ENCODE data around the gene IARS2.
"Not testable (repeated sequence)": the region's sequence is repeated elsewhere in the genome, so short reads cannot be mapped to it uniquely, and the experiment has no call there.

The IARS2 gene

GRCh38 chr1:220113136-220113695 is 19.3 kb downstream of the IARS2 start:
- no peak for DNase-seq

DNA sequence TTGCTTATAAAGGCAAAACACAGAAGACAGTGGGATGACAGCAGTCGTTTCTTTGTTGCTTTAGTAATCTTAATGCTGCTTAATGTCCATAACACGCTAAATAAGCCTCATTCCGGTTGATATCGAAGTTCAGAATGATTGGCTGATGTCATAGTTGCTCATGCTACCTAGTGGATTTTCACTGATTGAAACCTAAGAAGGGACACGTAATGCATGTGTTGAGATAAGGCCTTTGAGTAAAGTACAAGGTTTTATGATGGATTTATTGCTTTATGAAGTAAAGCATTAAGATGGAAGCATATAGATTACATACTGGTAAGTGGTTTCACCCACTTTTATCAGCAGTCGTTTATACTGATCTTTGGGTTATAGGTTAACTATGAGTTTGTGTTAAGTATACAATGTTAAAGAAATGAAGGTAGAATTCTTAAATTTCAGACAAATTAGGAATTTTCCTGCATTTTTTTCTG is 25.1 kb downstream of the IARS2 start:
- no peak for DNase-seq

DNA sequence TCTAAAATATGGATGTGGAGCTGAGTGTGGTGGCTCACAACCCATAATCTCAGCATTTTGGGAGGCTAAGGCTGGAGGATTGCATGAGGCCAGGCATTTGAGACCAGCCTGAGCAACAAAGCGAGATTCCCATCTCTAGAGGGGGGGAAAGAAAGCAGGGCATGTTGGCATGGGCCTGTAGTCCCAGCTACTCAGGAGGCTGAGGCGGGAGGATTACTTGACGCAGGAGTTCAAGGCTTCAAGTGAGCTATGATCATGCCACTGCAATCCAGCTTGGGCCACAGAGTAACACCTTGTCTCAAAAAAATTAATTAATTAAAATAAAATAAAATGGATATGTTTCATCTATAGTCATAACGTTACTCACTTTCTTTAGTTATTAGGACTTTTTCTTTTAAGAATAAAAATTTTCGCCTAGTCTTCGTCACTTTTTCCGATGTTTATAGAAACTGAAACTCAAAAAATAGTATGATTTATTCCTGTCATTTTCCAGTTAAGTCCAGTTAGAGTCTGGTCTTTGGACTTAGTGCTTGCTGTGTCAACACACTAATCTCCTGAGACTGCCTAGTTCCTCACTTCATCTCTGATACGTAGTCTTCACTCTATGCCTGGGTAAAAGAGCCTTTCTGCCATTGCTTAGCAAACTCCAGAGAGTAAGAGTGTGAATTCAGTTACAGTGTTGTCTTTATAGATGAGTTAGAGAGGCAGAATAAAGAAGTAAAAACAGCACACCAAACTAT is 28.0 kb downstream of the IARS2 start:
- DNase-seq, result no peak

DNA sequence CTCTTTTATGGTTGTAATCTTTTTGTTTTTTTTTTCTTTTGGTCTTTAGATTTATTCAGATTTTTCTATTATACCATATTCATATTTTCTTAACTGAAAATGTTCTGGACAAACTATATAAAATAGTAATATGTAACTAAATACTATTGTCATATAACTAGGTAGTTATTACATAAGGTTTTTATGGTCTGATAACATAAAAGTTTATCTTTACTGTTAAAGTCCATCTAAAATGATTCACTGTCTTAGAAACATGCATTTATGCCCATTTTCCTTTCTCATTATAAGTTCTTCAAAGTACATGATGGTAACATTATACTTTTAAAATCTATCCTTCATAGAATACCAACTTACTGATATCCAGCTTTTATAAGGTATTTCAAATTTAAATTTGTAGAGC is 29.1 kb downstream of the IARS2 start:
- DNase-seq, result no peak

- DNase-seq, result no peak
Observed at GRCh38 chr1:220123889-220124288, 30.0 kb downstream of the IARS2 start.

DNA sequence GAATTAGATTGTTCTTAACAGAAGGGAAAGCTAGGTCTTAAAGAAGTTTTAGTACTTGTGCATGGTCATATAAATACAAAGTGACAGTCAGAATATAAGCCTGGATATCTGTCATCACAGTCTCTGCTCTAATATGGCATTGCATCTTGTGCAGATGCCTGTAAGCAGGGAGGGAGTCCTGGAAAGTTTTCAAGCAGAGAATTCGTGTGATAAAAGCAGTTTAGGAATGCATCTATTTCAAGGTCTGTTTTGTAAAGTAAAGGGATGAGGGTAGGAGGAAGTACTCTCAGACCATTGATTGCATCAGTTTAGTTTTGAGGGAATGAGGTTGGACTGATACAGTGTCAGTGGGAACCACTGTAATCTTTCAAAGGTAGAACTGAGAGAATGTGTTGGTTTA is 30.6 kb downstream of the IARS2 start:
- DNase-seq, result no peak

- DNase-seq, result no peak
Observed at GRCh38 chr1:220127076-220127475, 33.1 kb downstream of the IARS2 start.

DNA sequence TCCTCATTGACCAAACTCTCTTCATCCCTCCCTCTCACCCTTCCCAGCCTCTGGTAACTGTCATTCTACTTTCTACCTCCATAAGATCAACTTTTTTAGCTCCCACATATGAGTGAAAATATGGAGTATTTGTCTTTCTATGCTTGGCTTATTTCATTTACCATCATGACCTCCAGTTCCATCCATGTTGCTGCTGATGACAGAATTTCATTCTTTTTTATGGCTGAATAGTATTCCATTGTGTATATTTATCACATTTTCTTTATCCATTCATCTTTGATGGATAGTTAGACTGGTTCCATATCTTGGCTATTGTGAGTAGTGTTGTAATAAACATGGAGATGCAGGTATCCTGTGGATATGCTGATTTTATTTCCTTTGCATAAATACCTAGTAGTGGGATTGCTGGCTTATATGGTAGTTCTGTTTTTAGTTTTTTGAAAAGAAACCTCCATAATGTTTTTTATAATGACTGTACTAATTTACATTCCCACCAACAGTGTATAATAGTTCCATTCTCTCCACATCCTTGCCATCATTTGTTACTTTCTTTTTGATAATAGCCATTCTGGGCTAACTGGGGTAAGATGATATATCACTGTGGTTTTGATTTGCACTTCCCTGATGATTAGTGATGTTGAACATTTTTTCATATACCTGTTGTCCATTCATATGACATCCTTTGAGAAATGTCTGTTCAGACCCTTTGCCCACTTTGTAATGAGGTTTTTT is 35.7 kb downstream of the IARS2 start:
- no peak for DNase-seq

DNA sequence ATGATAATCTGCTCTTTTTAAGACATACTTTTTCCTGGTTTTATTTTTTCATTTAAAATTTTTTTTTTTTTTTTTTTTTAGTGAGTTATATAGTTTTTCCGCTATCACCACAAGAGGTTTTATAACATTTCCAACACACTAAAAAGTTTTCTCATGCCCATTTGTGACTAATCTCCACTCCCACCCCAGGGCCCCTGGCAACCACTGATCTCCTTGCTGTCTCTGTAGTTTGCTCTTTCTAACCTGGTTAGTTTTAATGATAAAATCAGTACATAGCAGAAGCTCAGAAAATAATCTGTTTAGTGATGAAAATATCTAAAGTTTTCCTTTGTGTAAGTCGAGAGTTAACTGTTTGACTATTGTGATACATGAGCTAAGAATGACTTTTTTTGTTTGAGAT is 41.8 kb downstream of the IARS2 start:
- no peak for DNase-seq

GRCh38 chr1:220137019-220137786 is 43.3 kb downstream of the IARS2 start:
- no peak for DNase-seq

GRCh38 chr1:220139966-220140365 is 46.0 kb downstream of the IARS2 start:
- DNase-seq, result no peak

- DNase-seq, result no peak
Observed at GRCh38 chr1:220144051-220144450, 50.1 kb downstream of the IARS2 start.

DNA sequence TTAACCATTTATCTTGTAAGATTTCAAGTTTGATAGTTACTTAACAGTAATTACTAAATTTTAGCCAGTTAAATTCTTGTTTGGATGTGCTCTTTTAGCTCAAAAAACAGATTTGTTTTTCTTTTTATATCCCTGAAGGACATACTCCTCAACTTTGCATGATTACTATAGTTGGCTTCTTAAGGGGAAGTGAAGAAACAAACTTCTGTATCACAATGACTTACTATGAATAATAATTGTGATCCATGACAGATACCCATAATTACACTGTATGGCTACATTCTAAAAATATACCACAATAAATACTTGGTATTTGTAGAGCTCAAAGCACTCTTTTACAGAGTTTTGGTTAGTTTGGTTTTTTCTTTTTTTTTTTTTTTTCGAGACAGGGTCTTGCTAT is 55.8 kb downstream of the IARS2 start:
- no peak for DNase-seq

DNA sequence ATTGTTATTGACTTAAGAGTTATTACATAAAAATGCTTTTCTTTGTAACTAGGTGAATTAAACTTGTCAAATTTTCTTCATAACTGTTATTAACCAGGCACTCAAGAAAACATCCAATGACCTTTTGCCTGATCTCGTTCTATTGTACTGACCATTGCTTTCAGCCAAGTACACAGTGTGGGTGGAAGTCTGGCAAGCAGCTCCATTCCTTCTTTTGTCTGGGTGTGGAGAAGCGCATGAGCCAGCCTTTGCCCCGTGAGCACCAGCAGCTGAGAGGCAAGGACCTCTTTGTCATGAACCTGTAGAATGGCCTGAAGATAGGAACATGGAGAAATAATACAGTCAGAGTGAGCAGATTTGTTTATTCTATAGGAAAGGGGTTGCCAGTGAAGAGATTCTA is 57.5 kb downstream of the IARS2 start:
- no peak for DNase-seq

DNA sequence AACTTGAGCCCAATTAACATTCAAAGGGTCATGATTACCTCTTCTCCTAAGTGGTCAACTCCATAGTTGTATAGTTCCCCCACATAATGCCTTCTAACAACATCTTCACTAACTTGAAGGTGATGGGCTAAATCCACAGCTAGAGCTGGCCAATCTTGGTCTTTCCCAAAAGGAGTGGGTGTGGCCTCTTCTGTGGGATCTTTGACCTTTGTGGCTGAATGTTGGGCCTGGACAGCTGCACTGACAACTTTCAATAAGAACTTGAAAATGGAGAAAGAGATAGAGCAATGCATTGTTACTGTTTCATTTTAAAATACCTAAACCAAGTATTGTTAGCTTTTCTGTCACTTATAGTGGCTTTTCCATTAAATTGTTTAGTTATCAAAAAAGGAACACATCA is 59.2 kb downstream of the IARS2 start:
- DNase-seq, result no peak

GRCh38 chr1:220156620-220157146 is 62.8 kb downstream of the IARS2 start:
- no peak for DNase-seq

- no peak for DNase-seq
Observed at GRCh38 chr1:220157738-220158137, 63.8 kb downstream of the IARS2 start.

GRCh38 chr1:220158530-220158929 is 64.6 kb downstream of the IARS2 start:
- DNase-seq, result not testable (repeated sequence)

GRCh38 chr1:220159041-220159440 is 65.1 kb downstream of the IARS2 start:
- no peak for DNase-seq

DNA sequence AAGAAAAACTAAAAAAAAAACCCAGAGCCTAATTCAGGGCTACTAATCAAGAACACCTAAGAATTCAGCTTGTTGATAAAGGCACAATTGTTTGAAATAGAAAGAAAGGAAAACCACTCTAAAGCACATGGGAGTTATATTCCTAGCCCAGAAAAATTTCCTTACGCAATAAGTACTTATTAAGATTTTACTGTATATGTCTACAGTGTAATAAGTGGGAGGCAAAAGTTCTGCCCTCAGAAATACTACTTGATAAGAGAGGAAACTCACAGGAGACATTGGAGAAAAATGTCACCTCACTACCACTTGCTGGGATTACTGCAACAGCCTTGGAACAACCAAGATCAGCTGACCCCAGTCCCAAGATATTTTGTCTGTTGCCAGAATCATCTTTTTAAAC is 66.1 kb downstream of the IARS2 start:
- DNase-seq, result no peak

- no peak for DNase-seq
Observed at GRCh38 chr1:220164116-220164515, 70.2 kb downstream of the IARS2 start.

DNA sequence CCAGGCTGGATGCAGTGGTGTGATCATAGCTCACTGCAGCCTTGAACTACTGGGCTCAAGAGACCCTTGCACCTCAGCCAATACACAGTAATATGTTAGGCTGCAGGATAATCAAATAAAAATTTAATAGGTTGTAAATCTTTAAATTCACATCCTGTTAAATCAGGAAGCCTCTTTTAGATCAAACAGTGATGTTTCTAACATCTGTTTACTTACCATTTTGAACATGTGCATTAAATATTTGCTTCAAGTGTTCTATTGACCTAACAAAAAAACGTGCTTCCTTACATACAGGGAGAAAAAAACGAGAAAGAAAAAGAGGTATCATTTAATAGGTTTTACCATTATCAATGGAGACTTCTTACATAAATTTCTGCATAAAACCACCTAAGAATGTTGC is 70.6 kb downstream of the IARS2 start:
- no peak for DNase-seq

GRCh38 chr1:220166853-220167252 is 72.9 kb downstream of the IARS2 start:
- DNase-seq, result no peak

Measured in SW 1271 (cell line).